Activated T-cell treated with anti-CD3 and anti-CD28 coated beads, Interleukin-2, amount 50 U/mL, for 24 hours (primary cell): ENCODE measurements around the gene ZNF445.
"Not testable (repeated sequence)": the region's sequence is repeated elsewhere in the genome, so short reads cannot be mapped to it uniquely, and the experiment has no call there.

Source experiments
- DNase-seq: peaks from one replicate; pipeline ENCODE4 v3.0.0-alpha.2; 2020
- H3K27ac Mint-ChIP-seq: 2 replicates; pipeline ENCODE4 v1.8.0; 2020; ENCODE audit warnings: mild to moderate bottlenecking, mixed read lengths
- H3K27me3 Mint-ChIP-seq: 2 replicates; pipeline ENCODE4 v1.8.0; 2020; ENCODE audit warnings: mixed read lengths
- H3K36me3 Mint-ChIP-seq: 2 replicates; pipeline ENCODE4 v1.8.0; 2020; ENCODE audit warnings: low read depth, mixed read lengths
- H3K4me1 Mint-ChIP-seq: 2 replicates; pipeline ENCODE4 v1.8.0; 2020; ENCODE audit warnings: low read depth, mixed read lengths
- H3K4me3 Mint-ChIP-seq: 2 replicates; pipeline ENCODE4 v1.8.0; 2020; ENCODE audit warnings: mild to moderate bottlenecking, moderate library complexity, mixed read lengths
- H3K9me3 Mint-ChIP-seq: 2 replicates; pipeline ENCODE4 v1.8.0; 2020; ENCODE audit warnings: mixed read lengths

ZNF445 gene

GRCh38 chr3:44414517-44415090 lies 62.9 kb downstream of the ZNF445 start:
- DNase-seq = no peak
- H3K4me1 Mint-ChIP-seq = no peaks in the 10 kb centered on the region
- H3K36me3 Mint-ChIP-seq = no peaks in the 10 kb centered on the region
- H3K27ac Mint-ChIP-seq = no peak overlapping the region
- H3K27me3 Mint-ChIP-seq = no peaks in the 10 kb centered on the region
- H3K9me3 Mint-ChIP-seq = no peaks in the 10 kb centered on the region
- no peak overlapping the region for H3K4me3 Mint-ChIP-seq

- Mint-ChIP-seq H3K4me3 (no peak overlapping the region), H3K27me3 (no peaks in the 10 kb centered on the region), H3K9me3 (no peaks in the 10 kb centered on the region), H3K4me1 (no peaks in the 10 kb centered on the region), H3K27ac (no peak overlapping the region), H3K36me3 (peaks cover 3% of the 10 kb centered on the region)
- no peak for DNase-seq
Measured at GRCh38 chr3:44412365-44412764, 65.1 kb downstream of the ZNF445 start.

GRCh38 chr3:44411031-44411645 lies 66.3 kb downstream of the ZNF445 start:
- Mint-ChIP-seq H3K36me3 (peaks cover 3% of the 10 kb centered on the region), H3K4me1 (no peaks in the 10 kb centered on the region), H3K9me3 (no peaks in the 10 kb centered on the region), H3K27ac (no peak overlapping the region), H3K4me3 (no peak overlapping the region), H3K27me3 (no peaks in the 10 kb centered on the region)
- DNase-seq = no peak

- no peak overlapping the region for H3K27ac Mint-ChIP-seq
- H3K4me3 Mint-ChIP-seq = no peak overlapping the region
- peaks cover 3% of the 10 kb centered on the region for H3K36me3 Mint-ChIP-seq
- no peaks in the 10 kb centered on the region for H3K4me1 Mint-ChIP-seq
- no peak for DNase-seq
- H3K9me3 Mint-ChIP-seq = no peaks in the 10 kb centered on the region
- H3K27me3 Mint-ChIP-seq = no peaks in the 10 kb centered on the region
Measured at GRCh38 chr3:44409640-44410410, 67.6 kb downstream of the ZNF445 start.

- peaks cover 16% of the 10 kb centered on the region for H3K36me3 Mint-ChIP-seq
- no peaks in the 10 kb centered on the region for H3K27me3 Mint-ChIP-seq
- H3K4me3 Mint-ChIP-seq = no peak overlapping the region
- no peaks in the 10 kb centered on the region for H3K9me3 Mint-ChIP-seq
- H3K4me1 Mint-ChIP-seq = no peaks in the 10 kb centered on the region
- no peak for DNase-seq
- H3K27ac Mint-ChIP-seq = no peak overlapping the region
Measured at GRCh38 chr3:44402548-44402947, 74.9 kb downstream of the ZNF445 start.

- H3K4me3 Mint-ChIP-seq = no peak overlapping the region
- no peaks in the 10 kb centered on the region for H3K4me1 Mint-ChIP-seq
- no peaks in the 10 kb centered on the region for H3K9me3 Mint-ChIP-seq
- H3K27ac Mint-ChIP-seq = no peak overlapping the region
- H3K27me3 Mint-ChIP-seq = no peaks in the 10 kb centered on the region
- no peak for DNase-seq
- peaks cover 23% of the 10 kb centered on the region for H3K36me3 Mint-ChIP-seq
Measured at GRCh38 chr3:44400771-44401170, 76.7 kb downstream of the ZNF445 start.

- no peaks in the 10 kb centered on the region for H3K4me1 Mint-ChIP-seq
- peaks cover 25% of the 10 kb centered on the region for H3K36me3 Mint-ChIP-seq
- H3K27me3 Mint-ChIP-seq = no peaks in the 10 kb centered on the region
- no peak for DNase-seq
- H3K27ac Mint-ChIP-seq = no peak overlapping the region
- no peak overlapping the region for H3K4me3 Mint-ChIP-seq
- no peaks in the 10 kb centered on the region for H3K9me3 Mint-ChIP-seq
Measured at GRCh38 chr3:44398853-44399252, 78.6 kb downstream of the ZNF445 start.

- H3K9me3 Mint-ChIP-seq, H3K27ac Mint-ChIP-seq, H3K4me3 Mint-ChIP-seq, DNase-seq, H3K27me3 Mint-ChIP-seq, H3K4me1 Mint-ChIP-seq: not testable (repeated sequence)
- peaks cover 25% of the 10 kb centered on the region for H3K36me3 Mint-ChIP-seq
Measured at GRCh38 chr3:44398271-44398670, 79.2 kb downstream of the ZNF445 start.

GRCh38 chr3:44396200-44397171 lies 81.0 kb downstream of the ZNF445 start:
- H3K4me1 Mint-ChIP-seq = no peaks in the 10 kb centered on the region
- H3K27ac Mint-ChIP-seq = no peak overlapping the region
- H3K27me3 Mint-ChIP-seq = no peaks in the 10 kb centered on the region
- H3K9me3 Mint-ChIP-seq = no peaks in the 10 kb centered on the region
- no peak for DNase-seq
- peaks cover 23% of the 10 kb centered on the region for H3K36me3 Mint-ChIP-seq
- H3K4me3 Mint-ChIP-seq = no peak overlapping the region

- H3K9me3 Mint-ChIP-seq = no peaks in the 10 kb centered on the region
- H3K27ac Mint-ChIP-seq = no peak overlapping the region
- H3K27me3 Mint-ChIP-seq = no peaks in the 10 kb centered on the region
- H3K4me1 Mint-ChIP-seq = no peaks in the 10 kb centered on the region
- no peak overlapping the region for H3K4me3 Mint-ChIP-seq
- DNase-seq = no peak
- peaks cover 17% of the 10 kb centered on the region for H3K36me3 Mint-ChIP-seq
Measured at GRCh38 chr3:44395714-44396113, 81.8 kb downstream of the ZNF445 start.

- H3K4me1 Mint-ChIP-seq = no peaks in the 10 kb centered on the region
- H3K27ac Mint-ChIP-seq = no peak overlapping the region
- H3K4me3 Mint-ChIP-seq = no peak overlapping the region
- no peaks in the 10 kb centered on the region for H3K9me3 Mint-ChIP-seq
- H3K36me3 Mint-ChIP-seq = peaks cover 10% of the 10 kb centered on the region
- no peak for DNase-seq
- no peaks in the 10 kb centered on the region for H3K27me3 Mint-ChIP-seq
Measured at GRCh38 chr3:44392489-44392888, 85.0 kb downstream of the ZNF445 start.

- Mint-ChIP-seq H3K4me1 (no peaks in the 10 kb centered on the region), H3K9me3 (peaks cover 6% of the 10 kb centered on the region), H3K27me3 (no peaks in the 10 kb centered on the region), H3K4me3 (no peak overlapping the region), H3K36me3 (peaks cover 7% of the 10 kb centered on the region), H3K27ac (no peak overlapping the region)
- no peak for DNase-seq
Measured at GRCh38 chr3:44387404-44387803, 90.1 kb downstream of the ZNF445 start.
